Liver (tissue), 9 donors: Measurements from ENCODE around the gene TCF7L2. TPM values are rescaled to one million over a fixed set of nuclear protein-coding genes. Genes with fewer than 3 reads are reported as not detected.

Experiments
- DNase-seq: peaks from one replicate; pipeline ENCODE4 v3.0.0-alpha.2; 2017; ENCODE audit warnings: low spot score
- H3K27ac ChIP-seq, 2 donors: one replicate each; pipeline ENCODE4 v1.7.0; 2013; ENCODE audit warnings: inconsistent platforms in 2 of 2, low read length in 2 of 2, control low read depth in 1 of 2, low read depth in 1 of 2, mild to moderate bottlenecking in 1 of 2
- H3K27me3 ChIP-seq, 4 donors: one replicate each; pipeline versions ENCODE4 v1.6.1 to v1.7.0; 2013; ENCODE audit warnings: low read length in 3 of 4, inconsistent platforms in 1 of 4, mild to moderate bottlenecking in 1 of 4, moderate library complexity in 1 of 4; ENCODE audit not compliant: control insufficient read depth in 4 of 4, insufficient read depth in 4 of 4
- H3K36me3 ChIP-seq, 4 donors: one replicate each; pipeline versions ENCODE4 v1.6.1 to v1.7.0; 2013; ENCODE audit warnings: low read length in 3 of 4, mild to moderate bottlenecking in 3 of 4, low read depth in 1 of 4, moderate library complexity in 1 of 4; ENCODE audit not compliant: control insufficient read depth in 4 of 4, insufficient read depth in 3 of 4
- H3K4me1 ChIP-seq, 4 donors: one replicate each; pipeline versions ENCODE4 v1.6.1 to v1.7.0; 2013; ENCODE audit warnings: low read length in 3 of 4, mild to moderate bottlenecking in 3 of 4, moderate library complexity in 1 of 4; ENCODE audit not compliant: control insufficient read depth in 4 of 4, insufficient read depth in 4 of 4
- H3K4me3 ChIP-seq, 3 donors: one replicate each; pipeline versions ENCODE4 v1.6.1 to v1.7.0; 2013; ENCODE audit warnings: low read length in 3 of 3, control low read depth in 1 of 3, low read depth in 1 of 3, mild to moderate bottlenecking in 1 of 3
- H3K9ac ChIP-seq, 2 donors: one replicate each; pipeline ENCODE4 v1.7.0; 2013; ENCODE audit warnings: low read length in 2 of 2, mild to moderate bottlenecking in 2 of 2, moderate library complexity in 2 of 2, control low read depth in 1 of 2, low read depth in 1 of 2
- H3K9me3 ChIP-seq, 4 donors: one replicate each; pipeline versions ENCODE4 v1.6.1 to v1.7.0; 2013; ENCODE audit warnings: low read length in 3 of 4; ENCODE audit not compliant: control insufficient read depth in 4 of 4
- ATF3 ChIP-seq: IDR thresholded peaks from 2 replicates; pipeline ENCODE4 v1.6.1; 2016; ENCODE audit warnings: antibody characterized with exemption
- CTCF ChIP-seq: fragments of 150-350 bp; IDR thresholded peaks from 2 replicates; pipeline ENCODE4 v1.5.1; 2017; ENCODE audit warnings: improper control_type of control experiment, low read depth, low read length; ENCODE audit not compliant: missing input control
- EGR1 ChIP-seq, 2 donors: IDR thresholded peaks; 2 replicates each; pipeline ENCODE4 v1.6.1; 2016 to 2018; ENCODE audit warnings: antibody characterized with exemption in 2 of 2, low read depth in 2 of 2
- FOXA1 ChIP-seq: IDR thresholded peaks from 2 replicates; pipeline ENCODE4 v1.6.1; 2016; ENCODE audit warnings: antibody characterized with exemption
- FOXA2 ChIP-seq: IDR thresholded peaks from 2 replicates; pipeline ENCODE4 v1.6.1; 2016; ENCODE audit warnings: antibody characterized with exemption
- GABPA ChIP-seq, 2 donors: IDR thresholded peaks in 1 of 2; conservative IDR thresholded peaks in 1 of 2; 2 replicates each; pipeline ENCODE4 v1.6.1; 2016; ENCODE audit warnings: antibody characterized with exemption in 2 of 2, mild to moderate bottlenecking in 1 of 2, moderate library complexity in 1 of 2
- HNF4A ChIP-seq, 2 donors: conservative IDR thresholded peaks; 2 replicates each; pipeline ENCODE4 v1.6.1; 2016; ENCODE audit warnings: antibody characterized with exemption in 2 of 2, mild to moderate bottlenecking in 2 of 2
- HNF4G ChIP-seq: IDR thresholded peaks from 2 replicates; pipeline ENCODE4 v1.6.1; 2016; ENCODE audit warnings: antibody characterized with exemption
- JUND ChIP-seq, 2 donors: IDR thresholded peaks; 2 replicates each; pipeline ENCODE4 v1.6.1; 2016; ENCODE audit warnings: antibody characterized with exemption in 2 of 2
- MAX ChIP-seq: IDR thresholded peaks from 2 replicates; pipeline ENCODE4 v1.6.1; 2016; ENCODE audit warnings: antibody characterized with exemption
- NR2F2 ChIP-seq: IDR thresholded peaks from 2 replicates; pipeline ENCODE4 v1.6.1; 2016; ENCODE audit warnings: antibody characterized with exemption
- RAD21 ChIP-seq, 2 donors: IDR thresholded peaks; 2 replicates each; pipeline ENCODE4 v1.6.1; 2016; ENCODE audit warnings: antibody characterized with exemption in 2 of 2, mild to moderate bottlenecking in 2 of 2
- RXRA ChIP-seq, 2 donors: IDR thresholded peaks; 2 replicates each; pipeline ENCODE4 v1.6.1; 2017 to 2018; ENCODE audit warnings: antibody characterized with exemption in 2 of 2, mild to moderate bottlenecking in 1 of 2
- SP1 ChIP-seq: IDR thresholded peaks from 2 replicates; pipeline ENCODE4 v1.6.1; 2018; ENCODE audit warnings: antibody characterized with exemption, mild to moderate bottlenecking
- TAF1 ChIP-seq: conservative IDR thresholded peaks from 2 replicates; pipeline ENCODE4 v1.6.1; 2016; ENCODE audit warnings: antibody characterized with exemption, mild to moderate bottlenecking
- YY1 ChIP-seq: IDR thresholded peaks from 2 replicates; pipeline ENCODE4 v1.6.1; 2016; ENCODE audit warnings: antibody characterized with exemption, mild to moderate bottlenecking
- WGBS: extraction: QIAGEN DNeasy Blood & Tissue Kit; methylation state at CpG from one replicate; pipeline ENCODE4 v1.1.7; 2013; 5-methylcytosine and 5-hydroxymethylcytosine counted together
- polyA plus RNA-seq, 2 donors: library from polyadenylated mRNA; stranded (reverse) in 1 of 2; unstranded in 1 of 2; fragments of 200-250 nt in 1 of 2; fragments of >200 nt in 1 of 2; fragmentation: Nextera tagmentation in 1 of 2; extraction: Ambion mirVana in 1 of 2; gene quantifications; one replicate each; pipeline versions ENCODE4 v1.2.1 to v1.2.3, GENCODE V29; 2013 to 2015
- total RNA-seq, 2 donors: library from RNA; depleted of rRNA; stranded (reverse); fragments of >200 nt; gene quantifications; one replicate each; pipeline ENCODE4 v1.2.3, GENCODE V29; 2014
- TF ChIP-seq, protein P1 (sequence below): IDR thresholded peaks from 2 replicates; pipeline ENCODE4 v1.6.1; 2016; ENCODE audit warnings: antibody characterized with exemption
- donor health status: healthy.
- donor health status: healthy.
- donor health status: healthy.
- donor health status: healthy.
- donor health status: healthy.

Gene TCF7L2
- total and polyA plus RNA-seq, 4 donors = 4.9 to 18.0 (median 8.3) TPM

- TF ChIP-seq, protein P1, sequence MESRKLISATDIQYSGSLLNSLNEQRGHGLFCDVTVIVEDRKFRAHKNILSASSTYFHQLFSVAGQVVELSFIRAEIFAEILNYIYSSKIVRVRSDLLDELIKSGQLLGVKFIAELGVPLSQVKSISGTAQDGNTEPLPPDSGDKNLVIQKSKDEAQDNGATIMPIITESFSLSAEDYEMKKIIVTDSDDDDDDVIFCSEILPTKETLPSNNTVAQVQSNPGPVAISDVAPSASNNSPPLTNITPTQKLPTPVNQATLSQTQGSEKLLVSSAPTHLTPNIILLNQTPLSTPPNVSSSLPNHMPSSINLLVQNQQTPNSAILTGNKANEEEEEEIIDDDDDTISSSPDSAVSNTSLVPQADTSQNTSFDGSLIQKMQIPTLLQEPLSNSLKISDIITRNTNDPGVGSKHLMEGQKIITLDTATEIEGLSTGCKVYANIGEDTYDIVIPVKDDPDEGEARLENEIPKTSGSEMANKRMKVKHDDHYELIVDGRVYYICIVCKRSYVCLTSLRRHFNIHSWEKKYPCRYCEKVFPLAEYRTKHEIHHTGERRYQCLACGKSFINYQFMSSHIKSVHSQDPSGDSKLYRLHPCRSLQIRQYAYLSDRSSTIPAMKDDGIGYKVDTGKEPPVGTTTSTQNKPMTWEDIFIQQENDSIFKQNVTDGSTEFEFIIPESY = no peak
- H3K36me3 ChIP-seq = no peaks in the 10 kb centered on the region
- no peak overlapping the region for H3K27ac ChIP-seq
- peaks cover 0 to 3% (median 3%) of the 10 kb centered on the region in 4 donors for H3K4me1 ChIP-seq
- H3K27me3 ChIP-seq = no peaks in the 10 kb centered on the region
- H3K9ac ChIP-seq = no peak overlapping the region
- 90% methylated on average over 7 of the region's 7 CpGs for WGBS
- H3K9me3 ChIP-seq = no peaks in the 10 kb centered on the region
- DNase-seq = no peak
- H3K4me3 ChIP-seq = no peak overlapping the region
Measured at GRCh38 chr10:112919721-112920120, 30.3 kb upstream of the TCF7L2 start.

GRCh38 chr10:112926906-112927688, 22.9 kb upstream of the TCF7L2 start:
- Histone ChIP-seq H3K9ac (no peak overlapping the region), H3K4me3 (no peak overlapping the region), H3K27ac (no peak overlapping the region), H3K9me3 (no peaks in the 10 kb centered on the region), H3K4me1 (no peaks in the 10 kb centered on the region), H3K36me3 (no peaks in the 10 kb centered on the region), H3K27me3 (no peaks in the 10 kb centered on the region)
- 92% methylated on average over 5 of the region's 5 CpGs for WGBS
- TF ChIP-seq HNF4G (no peak), HNF4A (conservative IDR thresholded peaks at IDR 0.05) (no peak), FOXA1 (no peak), EGR1 (IDR thresholded peaks at IDR 0.05; ENCODE audit: low read depth in 2 of 2) (no peak), CTCF (no peak), MAX (no peak), YY1 (no peak), TAF1 (no peak), FOXA2 (no peak), JUND (IDR thresholded peaks at IDR 0.05) (no peak), RXRA (IDR thresholded peaks at IDR 0.05) (no peak), RAD21 (IDR thresholded peaks at IDR 0.05) (no peak)
- DNase-seq = no peak

- 80% methylated on average over 2 of the region's 2 CpGs for WGBS
- Histone ChIP-seq H3K27ac (no peak overlapping the region), H3K9me3 (no peaks in the 10 kb centered on the region), H3K9ac (no peak overlapping the region), H3K4me1 (no peaks in the 10 kb centered on the region), H3K27me3 (no peaks in the 10 kb centered on the region), H3K4me3 (no peak overlapping the region), H3K36me3 (no peaks in the 10 kb centered on the region)
- no peak for DNase-seq
- TF ChIP-seq SP1 = no peak
- TF ChIP-seq RXRA (IDR thresholded peaks at IDR 0.05) = no peak
- no peak for TF ChIP-seq HNF4G
- TF ChIP-seq RAD21 (IDR thresholded peaks at IDR 0.05) = no peak
- no peak for TF ChIP-seq FOXA2
- TF ChIP-seq YY1 = no peak
- TF ChIP-seq EGR1 (IDR thresholded peaks at IDR 0.05; ENCODE audit: low read depth in 2 of 2) = no peak
- no peak for TF ChIP-seq ATF3
- TF ChIP-seq CTCF = no peak
- TF ChIP-seq TAF1 = no peak
- TF ChIP-seq, protein P1 = no peak
- no peak for TF ChIP-seq GABPA (IDR thresholded peaks at IDR 0.05 in 1 of 2, conservative IDR thresholded peaks at IDR 0.05 in 1 of 2)
- TF ChIP-seq FOXA1 = no peak
- TF ChIP-seq MAX = no peak
- TF ChIP-seq NR2F2 = no peak
Measured at GRCh38 chr10:112927980-112928379, 22.1 kb upstream of the TCF7L2 start.
